ENCODE measurements around the gene ARHGAP15.

DNA sequence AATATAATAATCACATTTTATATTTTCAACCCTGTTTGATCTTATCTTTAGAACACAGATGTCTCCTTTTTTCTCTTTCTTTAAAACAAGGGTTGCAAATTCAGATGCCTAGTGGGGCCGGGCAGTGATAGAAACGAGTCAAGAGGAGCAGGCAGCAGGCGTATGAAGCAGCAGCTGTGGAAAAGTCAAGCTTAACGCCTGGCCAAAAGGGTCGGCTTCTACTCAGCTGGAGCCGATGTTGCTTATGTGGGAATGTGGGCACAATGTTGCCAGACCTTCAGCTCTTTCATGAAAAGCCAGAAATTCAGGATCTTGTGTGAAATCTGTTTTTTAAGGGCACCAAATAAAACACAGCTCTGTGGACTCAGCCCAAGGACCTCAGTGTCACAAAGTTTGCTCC, 642.7 kb downstream of the ARHGAP15 start:
- TF ChIP-seq, protein P1, sequence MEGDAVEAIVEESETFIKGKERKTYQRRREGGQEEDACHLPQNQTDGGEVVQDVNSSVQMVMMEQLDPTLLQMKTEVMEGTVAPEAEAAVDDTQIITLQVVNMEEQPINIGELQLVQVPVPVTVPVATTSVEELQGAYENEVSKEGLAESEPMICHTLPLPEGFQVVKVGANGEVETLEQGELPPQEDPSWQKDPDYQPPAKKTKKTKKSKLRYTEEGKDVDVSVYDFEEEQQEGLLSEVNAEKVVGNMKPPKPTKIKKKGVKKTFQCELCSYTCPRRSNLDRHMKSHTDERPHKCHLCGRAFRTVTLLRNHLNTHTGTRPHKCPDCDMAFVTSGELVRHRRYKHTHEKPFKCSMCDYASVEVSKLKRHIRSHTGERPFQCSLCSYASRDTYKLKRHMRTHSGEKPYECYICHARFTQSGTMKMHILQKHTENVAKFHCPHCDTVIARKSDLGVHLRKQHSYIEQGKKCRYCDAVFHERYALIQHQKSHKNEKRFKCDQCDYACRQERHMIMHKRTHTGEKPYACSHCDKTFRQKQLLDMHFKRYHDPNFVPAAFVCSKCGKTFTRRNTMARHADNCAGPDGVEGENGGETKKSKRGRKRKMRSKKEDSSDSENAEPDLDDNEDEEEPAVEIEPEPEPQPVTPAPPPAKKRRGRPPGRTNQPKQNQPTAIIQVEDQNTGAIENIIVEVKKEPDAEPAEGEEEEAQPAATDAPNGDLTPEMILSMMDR (IDR thresholded peaks at IDR 0.05; ENCODE audit: low read length) = no peak
- no peak for TF ChIP-seq EZH2 (IDR thresholded peaks at IDR 0.05; ENCODE audit: borderline replicate concordance, low read length)
